GM21515 (cell line): ENCODE results near the gene ERCC4.

Source experiments
- ATAC-seq: cut with Tn5 transposase; IDR thresholded peaks from one replicate; pipeline ENCODE4 v1.9.1; 2021; ENCODE audit not compliant: unreplicated experiment

The ERCC4 gene

DNA sequence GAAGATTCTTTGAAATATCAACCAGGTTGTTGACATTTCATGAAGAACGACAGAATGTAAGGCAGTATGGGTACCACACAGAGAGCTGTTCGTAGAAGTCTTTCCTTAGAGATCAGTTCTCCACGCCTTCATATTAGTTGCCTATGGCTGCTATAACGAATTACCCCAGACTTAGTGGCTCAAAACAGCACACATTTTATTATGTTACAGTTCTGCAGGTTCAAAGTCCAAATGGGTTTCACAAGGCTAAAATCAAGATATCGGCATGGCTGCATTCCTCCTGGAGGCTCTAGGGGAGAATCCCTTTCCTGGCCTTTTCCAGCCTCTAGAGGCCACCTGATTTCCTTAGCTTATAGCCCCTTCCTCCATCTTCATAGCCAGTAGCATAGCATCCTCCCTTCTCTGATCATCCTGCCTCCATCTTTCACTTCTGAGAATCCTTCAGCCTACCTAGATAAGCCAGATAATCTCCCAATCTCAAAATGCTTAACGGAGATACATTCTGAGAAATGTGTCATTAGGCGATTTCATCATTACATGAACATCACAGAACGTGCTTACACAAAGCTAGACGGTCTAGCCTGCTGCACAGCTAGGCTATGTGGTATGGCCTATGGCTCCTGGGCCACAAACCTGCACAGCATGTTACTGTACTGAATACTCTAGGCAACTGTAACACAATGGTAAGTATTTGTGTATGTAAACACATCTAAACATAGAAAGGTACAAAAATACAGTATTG lies 26.0 kb downstream of the ERCC4 start:
- ATAC-seq = no peak

DNA sequence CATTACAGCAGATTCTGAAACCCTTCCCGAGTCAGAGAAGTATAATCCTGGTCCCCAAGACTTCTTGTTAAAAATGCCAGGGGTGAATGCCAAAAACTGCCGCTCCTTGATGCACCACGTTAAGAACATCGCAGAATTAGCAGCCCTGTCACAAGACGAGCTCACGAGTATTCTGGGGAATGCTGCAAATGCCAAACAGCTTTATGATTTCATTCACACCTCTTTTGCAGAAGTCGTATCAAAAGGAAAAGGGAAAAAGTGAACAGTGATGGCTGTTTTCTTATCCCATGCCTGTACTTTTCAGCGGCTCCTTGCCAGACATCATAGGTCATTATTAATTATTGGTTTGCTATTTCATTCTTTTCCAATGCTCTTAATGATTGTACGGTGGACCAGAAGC lies 28.1 kb downstream of the ERCC4 start:
- ATAC-seq = no peak

DNA sequence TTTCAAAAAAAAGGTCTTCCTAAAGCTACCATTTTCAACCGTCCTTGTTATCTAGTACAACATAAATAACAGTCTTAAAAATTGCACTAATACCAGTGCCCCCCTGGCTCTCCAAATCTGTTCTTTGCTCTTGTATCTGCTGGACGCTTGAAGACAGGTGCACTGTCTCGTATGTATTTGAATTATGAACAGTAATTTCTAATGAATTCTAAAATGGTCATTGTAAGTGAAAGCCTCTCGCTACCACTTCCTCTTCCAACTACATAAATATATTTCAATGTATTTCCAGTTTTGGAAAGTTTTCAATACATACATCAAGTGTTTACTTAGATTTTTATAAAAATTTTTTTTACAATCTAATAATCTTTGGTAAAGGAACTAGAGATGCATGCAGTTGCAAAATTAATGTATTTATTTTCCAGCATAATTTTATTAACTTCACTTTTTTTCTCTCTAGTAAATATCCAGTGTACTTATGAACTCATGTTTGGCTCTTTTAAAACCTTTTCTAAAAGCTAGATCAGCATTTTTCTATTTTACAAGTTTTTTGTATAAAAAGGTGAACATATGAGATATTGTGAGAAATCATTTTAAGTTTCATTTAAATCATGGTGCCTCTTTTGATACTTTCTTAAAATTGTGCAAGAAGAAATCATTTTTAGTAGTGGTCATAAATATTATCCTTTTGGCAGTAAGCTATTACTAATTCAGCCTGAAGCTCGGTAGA lies 31.0 kb downstream of the ERCC4 start:
- no peak for ATAC-seq

- ATAC-seq = no peak
These were observed 31.7 kb downstream of the ERCC4 start for GRCh38 chr16:13951611-13952010.

GRCh38 chr16:13953501-13953900 lies 33.5 kb downstream of the ERCC4 start:
- ATAC-seq = no peak

DNA sequence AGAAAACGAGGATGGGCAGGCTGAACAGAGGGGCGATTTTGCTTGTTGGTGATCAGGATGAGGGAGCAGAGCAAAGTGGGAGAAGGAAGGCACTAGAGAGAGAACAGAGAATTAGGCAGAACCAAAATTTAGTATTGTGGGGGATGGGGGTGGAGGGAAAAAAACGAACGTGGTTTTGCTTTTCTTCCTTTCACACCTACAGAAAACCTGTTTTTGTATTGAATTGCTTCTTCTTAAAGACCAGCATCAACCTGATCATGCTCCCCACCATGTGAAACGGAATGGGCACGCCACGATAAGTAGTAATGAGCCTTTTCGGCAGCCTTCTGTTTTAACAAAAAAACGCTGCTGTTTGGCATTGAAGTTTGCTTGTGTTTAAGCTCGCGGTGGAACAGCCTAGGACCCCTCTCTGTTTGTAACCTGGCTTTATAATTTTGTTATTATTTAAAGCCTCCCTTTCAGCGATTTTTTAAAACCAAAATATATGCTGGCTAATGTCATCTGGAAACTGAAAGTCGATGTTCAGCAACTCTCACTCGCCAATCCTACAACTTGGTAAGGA lies 36.8 kb downstream of the ERCC4 start:
- peak; percentile 26 for ATAC-seq

- ATAC-seq = peak; percentile 59
These were observed 37.5 kb downstream of the ERCC4 start for GRCh38 chr16:13957197-13958078.

DNA sequence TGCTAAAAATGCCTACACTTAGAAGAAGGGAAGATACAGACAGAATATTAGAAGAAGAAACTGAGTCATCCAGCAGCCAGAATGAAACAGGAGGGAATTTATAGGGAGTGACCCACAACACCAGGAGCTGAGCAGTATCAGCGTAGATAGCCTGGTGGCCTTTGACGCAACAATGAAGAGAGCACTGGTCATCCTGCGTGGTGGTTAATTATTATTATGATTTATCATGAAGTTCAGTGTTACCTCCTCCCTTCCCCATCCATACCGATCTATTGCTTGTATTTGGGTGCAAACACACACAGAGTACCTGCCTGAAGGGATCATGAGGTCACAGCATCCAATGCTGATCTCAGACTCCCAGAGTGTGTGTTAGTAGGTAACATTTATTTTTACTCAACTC lies 38.5 kb downstream of the ERCC4 start:
- no peak for ATAC-seq

GRCh38 chr16:13959626-13960025 lies 39.7 kb downstream of the ERCC4 start:
- ATAC-seq = no peak

GRCh38 chr16:13961099-13961811 lies 41.3 kb downstream of the ERCC4 start:
- ATAC-seq = no peak

GRCh38 chr16:13962232-13962631 lies 42.3 kb downstream of the ERCC4 start:
- ATAC-seq = no peak

DNA sequence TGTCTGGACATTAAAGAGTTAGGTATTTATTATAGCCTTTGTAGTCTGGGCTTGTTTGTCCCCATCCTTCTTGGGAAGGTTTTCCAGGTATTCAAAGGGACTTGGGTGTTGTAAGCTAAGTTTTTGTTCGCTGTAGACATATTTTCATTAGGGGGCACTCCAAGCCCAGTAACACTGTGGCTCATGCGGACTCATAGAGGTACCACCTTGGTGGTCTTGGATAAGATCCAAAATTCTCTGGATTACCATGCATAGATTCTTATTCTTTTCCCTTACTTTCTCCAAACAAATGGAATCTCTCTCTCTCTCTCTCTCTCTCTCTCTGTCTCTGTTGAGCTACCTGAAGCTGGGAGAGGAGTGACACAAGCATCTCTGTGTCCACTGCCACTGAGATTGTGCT lies 48.9 kb downstream of the ERCC4 start:
- ATAC-seq = no peak

GRCh38 chr16:13969711-13970110 lies 49.8 kb downstream of the ERCC4 start:
- no peak for ATAC-seq

- ATAC-seq = no peak
These were observed 50.9 kb downstream of the ERCC4 start for GRCh38 chr16:13970708-13971422.

- no peak for ATAC-seq
These were observed 53.5 kb downstream of the ERCC4 start for GRCh38 chr16:13973321-13974023.

DNA sequence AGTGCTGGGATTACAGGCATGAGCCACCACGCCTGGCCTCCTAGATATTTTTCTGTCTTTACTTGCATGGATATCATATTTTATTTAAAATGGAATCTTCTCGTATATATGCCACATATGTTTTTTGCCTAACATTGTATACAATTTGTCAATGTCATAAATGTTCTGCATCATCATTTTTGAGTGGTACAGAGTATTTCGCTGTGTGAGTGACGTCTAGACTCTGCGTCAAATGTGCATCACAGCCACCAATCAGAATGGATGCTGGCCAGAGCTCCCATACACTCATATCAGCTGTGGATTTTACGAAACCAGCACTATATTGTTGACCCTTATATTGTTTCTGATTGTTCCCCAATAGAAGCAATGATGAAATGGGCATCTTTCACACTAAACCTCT lies 57.2 kb downstream of the ERCC4 start:
- ATAC-seq = no peak

- ATAC-seq = no peak
These were observed 62.5 kb downstream of the ERCC4 start for GRCh38 chr16:13982451-13982850.

DNA sequence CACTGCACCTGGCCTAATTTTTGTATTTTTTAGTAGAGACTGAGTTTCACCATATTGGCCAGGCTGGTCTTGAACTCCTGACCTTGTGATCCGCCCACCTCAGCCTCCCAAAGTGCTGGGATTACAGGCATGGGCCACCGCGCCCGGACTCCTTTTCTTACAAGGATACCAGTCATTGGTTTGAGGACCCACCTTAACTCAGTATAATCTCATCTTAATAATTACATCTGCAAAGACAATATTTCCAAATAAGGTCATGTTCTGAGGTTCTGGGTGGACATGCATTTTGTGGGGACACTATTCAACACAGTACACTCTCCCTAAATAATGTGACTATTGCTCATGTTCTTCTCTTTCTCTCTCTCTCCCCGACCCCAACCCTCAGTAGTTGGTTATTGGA lies 63.7 kb downstream of the ERCC4 start:
- no peak for ATAC-seq

DNA sequence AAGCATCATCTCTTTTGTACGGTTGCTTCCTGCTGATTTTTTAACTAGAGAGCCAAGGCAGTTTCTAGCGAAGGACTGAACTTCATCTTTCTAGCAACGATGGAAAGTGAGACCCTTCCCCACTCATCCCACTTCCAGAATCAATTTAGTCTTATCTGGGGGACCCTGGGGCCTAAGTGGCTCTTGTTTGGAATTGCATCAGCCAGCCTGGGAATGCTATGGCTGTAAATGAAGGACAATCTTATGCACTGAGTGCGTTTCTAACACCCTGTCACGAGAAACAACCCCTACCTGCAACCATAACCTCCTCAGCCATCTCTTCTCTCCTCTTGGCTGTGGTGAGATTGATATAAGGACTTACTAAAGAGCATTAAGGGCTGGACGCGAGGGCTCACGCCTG lies 64.8 kb downstream of the ERCC4 start:
- ATAC-seq = no peak
